ENCODE measurements around the gene TLCD1. TPM values are rescaled to one million over a fixed set of nuclear protein-coding genes. Genes with fewer than 3 reads are reported as not detected.
A peak's percentile ranks its signal among the peaks of the same experiment; 100 is the strongest.

Gene TLCD1
- polyA plus RNA-seq, 2 of the 4 experiments (the other 2 are of a cell fraction), result 36.7 to 83.3 TPM

- no peak for TF ChIP-seq MAX (IDR thresholded peaks at IDR 0.05)
Observed at GRCh38 chr17:28712032-28712704, 13.9 kb downstream of the TLCD1 start (continued).

GRCh38 chr17:28711723-28712031 is 14.4 kb downstream of the TLCD1 start, which contains the start of gene PROCA1:
Gene PROCA1 (minus strand): TSS chr17:28711888. CDS start chr17:28711660, 228 bp downstream.
- ChIA-PET CTCF (interaction anchor here (1.0 to 17.6 kb wide), 7 partner anchors 9 to 67 kb away, joined by 3 to 335 read pairs (median 14); partner anchors contain the start of genes BLTP2, NEK8 and SUPT6H), POLR2A (interaction anchor here (0.6 to 4.8 kb wide), 12 partner anchors 8 to 73 kb away, joined by 3 to 54 read pairs (median 6); partner anchors contain the start of genes BLTP2, RPL23A, SDF2 and SUPT6H)
- WGBS (ENCODE audit: missing lambda C conversion rate), result 76% methylated on average over 20 of the region's 20 CpGs
- Histone ChIP-seq H3K9me3 (no peaks in the 10 kb centered on the region), H3K4me3 (peak within 1 kb of the TSS; percentile 53), H3K4me1 (peaks cover 22% of the 10 kb centered on the region), H3K4me2 (peak within 1 kb of the TSS; percentile 73), H3K27ac (peak within 1 kb of the TSS; percentile 82 to 92)
- no peak for FAIRE-seq
- DNase-seq (ENCODE audit: low read depth in 1 of 2, low spot score in 1 of 2), result no peak
- ATAC-seq, result peak in 1 of 2 experiments; percentile 3; a peak in 2 of 6 replicates
- TF ChIP-seq NR3C1 (IDR thresholded peaks at IDR 0.05) (no peak), CHD4 (IDR thresholded peaks at IDR 0.05; ENCODE audit: borderline replicate concordance) (no peak), MAFK (IDR thresholded peaks at IDR 0.05; ENCODE audit: partially characterized antibody) (no peak), EHMT2 (IDR thresholded peaks at IDR 0.05; ENCODE audit: low read depth) (no peak), MAZ (IDR thresholded peaks at IDR 0.05; ENCODE audit: borderline replicate concordance, low read depth, low read length) (no peak), GATA3 (IDR thresholded peaks at IDR 0.05; ENCODE audit: borderline replicate concordance) (no peak), HOXB13 (CRISPR knock-in tag; IDR thresholded peaks at IDR 0.05; ENCODE audit: low read depth) (no peak), ZFP36 (IDR thresholded peaks at IDR 0.05; ENCODE audit: borderline replicate concordance, partially characterized antibody) (no peak), SMC3 (IDR thresholded peaks at IDR 0.05) (no peak), TFCP2L1 (CRISPR knock-in tag; IDR thresholded peaks at IDR 0.05) (no peak), ZNF302 (CRISPR knock-in tag; IDR thresholded peaks at IDR 0.05) (no peak), CBX2 (IDR thresholded peaks at IDR 0.05; ENCODE audit: borderline replicate concordance, low read depth) (no peak), BHLHE40 (IDR thresholded peaks at IDR 0.05; ENCODE audit: low read depth, low read length) (no peak), MAX (IDR thresholded peaks at IDR 0.05) (no peak), JUNB (IDR thresholded peaks at IDR 0.05) (no peak)

DNA sequence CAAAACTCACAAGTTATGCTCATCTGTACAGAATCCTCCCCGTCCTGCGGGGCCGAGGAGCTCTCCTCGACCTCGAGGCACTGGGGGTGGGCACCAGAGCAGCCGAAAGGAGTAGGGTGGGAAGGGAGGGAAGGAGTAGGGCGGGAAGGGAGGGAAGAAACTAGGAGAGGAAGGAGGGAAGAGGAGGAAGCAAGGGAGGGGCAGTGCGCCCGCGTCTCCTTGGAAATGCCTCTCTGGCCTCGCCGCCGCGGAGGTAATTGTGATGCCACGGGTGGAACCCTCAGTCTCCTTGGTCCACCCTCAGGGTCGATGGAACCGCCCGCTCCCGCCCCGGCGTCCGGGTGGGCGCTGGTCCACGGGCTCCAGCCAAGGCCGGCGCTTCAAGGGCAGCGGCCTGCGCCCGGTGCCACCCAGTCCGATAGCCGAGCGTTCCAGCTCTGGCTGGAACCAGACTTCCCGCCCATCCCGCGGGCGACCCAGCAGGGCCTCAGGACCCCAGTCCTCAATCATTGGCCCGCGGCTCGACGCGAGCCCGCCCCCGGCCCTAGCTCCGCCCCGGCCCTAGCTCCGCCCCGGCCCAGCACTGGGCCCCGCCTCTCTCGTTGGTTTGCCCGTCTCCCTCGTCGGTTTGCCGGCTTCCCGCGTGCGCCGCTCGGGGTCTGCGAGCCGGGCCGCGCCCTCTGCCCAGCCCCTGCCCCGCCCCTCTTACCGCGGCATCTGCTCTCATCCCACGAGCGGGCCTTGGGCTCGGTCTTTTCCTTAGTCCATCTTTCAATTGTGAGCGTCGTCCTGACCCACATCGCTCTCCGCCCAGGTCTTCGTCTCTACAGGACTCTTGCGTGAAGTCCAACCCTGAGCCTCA is 14.9 kb downstream of the TLCD1 start:
- ATAC-seq, result peak; percentile 81 to 94
- no peak for FAIRE-seq
- Histone ChIP-seq H3K4me1 (peaks cover 17% of the 10 kb centered on the region), H3K9me3 (no peaks in the 10 kb centered on the region), H3K4me3 (peak overlapping the region; percentile 53), H3K27ac (peak overlapping the region; percentile 82 to 92), H3K4me2 (peak overlapping the region; percentile 73)
- CTCF ChIA-PET, result interaction anchor here (1.0 to 17.6 kb wide), 10 partner anchors 8 to 217 kb away, joined by 3 to 335 read pairs (median 10); partner anchors contain the start of genes BLTP2, NEK8, RPL23A and SUPT6H
- 9% methylated on average over 55 of the region's 74 CpGs for WGBS (ENCODE audit: missing lambda C conversion rate)
- DNase-seq (ENCODE audit: low read depth in 1 of 2, low spot score in 1 of 2), result peak; percentile 92 to 97
- POLR2A ChIA-PET, result interaction anchor here (0.6 to 4.8 kb wide), 18 partner anchors 8 to 132 kb away, joined by 3 to 54 read pairs (median 6); partner anchors contain the start of genes BLTP2, RPL23A, SDF2 and SUPT6H
- TF ChIP-seq PHF8 (IDR thresholded peaks at IDR 0.05; ENCODE audit: borderline replicate concordance, low read depth) (peak; percentile 82), HEYL (CRISPR knock-in tag; IDR thresholded peaks at IDR 0.05) (no peak), FOSL2 (IDR thresholded peaks at IDR 0.05) (no peak), FOSL2 (CRISPR knock-in tag; IDR thresholded peaks at IDR 0.05) (no peak), MYC (IDR thresholded peaks at IDR 0.05; ENCODE audit: borderline replicate concordance, low read length) (no peak), SMC3 (IDR thresholded peaks at IDR 0.05) (no peak), HOXA7 (CRISPR knock-in tag; IDR thresholded peaks at IDR 0.05) (0 out of 2 replicates have a peak, but pooled peaks have one; percentile 78), POLR2A (IDR thresholded peaks at IDR 0.05; ENCODE audit: low read length) (peak; percentile 81), CBX2 (IDR thresholded peaks at IDR 0.05; ENCODE audit: borderline replicate concordance, low read depth) (no peak), HOXB13 (CRISPR knock-in tag; IDR thresholded peaks at IDR 0.05; ENCODE audit: low read depth) (no peak), EP300 (IDR thresholded peaks at IDR 0.05) (no peak), RFX5 (IDR thresholded peaks at IDR 0.05) (no peak; the same call in 1 of the 2 replicates), HOXB5 (CRISPR knock-in tag; IDR thresholded peaks at IDR 0.05) (no peak; the same call in 1 of the 2 replicates), NR3C1 (IDR thresholded peaks at IDR 0.05) (no peak), CBX8 (IDR thresholded peaks at IDR 0.05) (no peak), FOXS1 (CRISPR knock-in tag; IDR thresholded peaks at IDR 0.05) (no peak), NPAS2 (CRISPR knock-in tag; IDR thresholded peaks at IDR 0.05; ENCODE audit: borderline replicate concordance) (no peak)
- TF ChIP-seq, protein P1, sequence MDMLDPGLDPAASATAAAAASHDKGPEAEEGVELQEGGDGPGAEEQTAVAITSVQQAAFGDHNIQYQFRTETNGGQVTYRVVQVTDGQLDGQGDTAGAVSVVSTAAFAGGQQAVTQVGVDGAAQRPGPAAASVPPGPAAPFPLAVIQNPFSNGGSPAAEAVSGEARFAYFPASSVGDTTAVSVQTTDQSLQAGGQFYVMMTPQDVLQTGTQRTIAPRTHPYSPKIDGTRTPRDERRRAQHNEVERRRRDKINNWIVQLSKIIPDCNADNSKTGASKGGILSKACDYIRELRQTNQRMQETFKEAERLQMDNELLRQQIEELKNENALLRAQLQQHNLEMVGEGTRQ (IDR thresholded peaks at IDR 0.05), result no peak
- TF ChIP-seq, protein P2, sequence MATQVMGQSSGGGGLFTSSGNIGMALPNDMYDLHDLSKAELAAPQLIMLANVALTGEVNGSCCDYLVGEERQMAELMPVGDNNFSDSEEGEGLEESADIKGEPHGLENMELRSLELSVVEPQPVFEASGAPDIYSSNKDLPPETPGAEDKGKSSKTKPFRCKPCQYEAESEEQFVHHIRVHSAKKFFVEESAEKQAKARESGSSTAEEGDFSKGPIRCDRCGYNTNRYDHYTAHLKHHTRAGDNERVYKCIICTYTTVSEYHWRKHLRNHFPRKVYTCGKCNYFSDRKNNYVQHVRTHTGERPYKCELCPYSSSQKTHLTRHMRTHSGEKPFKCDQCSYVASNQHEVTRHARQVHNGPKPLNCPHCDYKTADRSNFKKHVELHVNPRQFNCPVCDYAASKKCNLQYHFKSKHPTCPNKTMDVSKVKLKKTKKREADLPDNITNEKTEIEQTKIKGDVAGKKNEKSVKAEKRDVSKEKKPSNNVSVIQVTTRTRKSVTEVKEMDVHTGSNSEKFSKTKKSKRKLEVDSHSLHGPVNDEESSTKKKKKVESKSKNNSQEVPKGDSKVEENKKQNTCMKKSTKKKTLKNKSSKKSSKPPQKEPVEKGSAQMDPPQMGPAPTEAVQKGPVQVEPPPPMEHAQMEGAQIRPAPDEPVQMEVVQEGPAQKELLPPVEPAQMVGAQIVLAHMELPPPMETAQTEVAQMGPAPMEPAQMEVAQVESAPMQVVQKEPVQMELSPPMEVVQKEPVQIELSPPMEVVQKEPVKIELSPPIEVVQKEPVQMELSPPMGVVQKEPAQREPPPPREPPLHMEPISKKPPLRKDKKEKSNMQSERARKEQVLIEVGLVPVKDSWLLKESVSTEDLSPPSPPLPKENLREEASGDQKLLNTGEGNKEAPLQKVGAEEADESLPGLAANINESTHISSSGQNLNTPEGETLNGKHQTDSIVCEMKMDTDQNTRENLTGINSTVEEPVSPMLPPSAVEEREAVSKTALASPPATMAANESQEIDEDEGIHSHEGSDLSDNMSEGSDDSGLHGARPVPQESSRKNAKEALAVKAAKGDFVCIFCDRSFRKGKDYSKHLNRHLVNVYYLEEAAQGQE (IDR thresholded peaks at IDR 0.05), result 0 out of 2 replicates have a peak, but pooled peaks have one; percentile 41
